Thyroid gland (tissue), 4 donors: ENCODE data around the gene CT45A5. TPM values are rescaled to one million over a fixed set of nuclear protein-coding genes. Genes with fewer than 3 reads are reported as not detected.
"Not testable (repeated sequence)": the region's sequence is repeated elsewhere in the genome, so short reads cannot be mapped to it uniquely, and the experiment has no call there.

Experiments
- DNase-seq, 2 donors: peaks; one replicate each; pipeline ENCODE4 v3.0.0-alpha.2; 2019
- H3K27ac ChIP-seq, 3 donors: fragments of 200-600 bp; sonication (generic); 1 replicate in 2 of 3; 2 replicates in 1 of 3; pipeline ENCODE4 v1.5.1; 2016 to 2019; ENCODE audit warnings: mild to moderate bottlenecking in 1 of 3, moderate library complexity in 1 of 3
- H3K27me3 ChIP-seq: fragments of 200-600 bp; sonication (generic); one replicate; pipeline ENCODE4 v1.5.1; 2019
- H3K36me3 ChIP-seq, 2 donors: fragments of 200-600 bp; sonication (generic); one replicate each; pipeline ENCODE4 v1.5.1; 2016 to 2019
- H3K4me1 ChIP-seq, 2 donors: fragments of 200-600 bp; sonication (generic); one replicate each; pipeline ENCODE4 v1.5.1; 2017 to 2019
- H3K4me3 ChIP-seq, 3 donors: fragments of 200-600 bp; sonication (generic); replicated peaks in 1 of 3; 1 replicate in 2 of 3; 2 replicates in 1 of 3; pipeline ENCODE4 v1.5.1; 2016; ENCODE audit warnings: mild to moderate bottlenecking in 1 of 3
- H3K9me3 ChIP-seq: fragments of 200-600 bp; sonication (generic); one replicate; pipeline ENCODE4 v1.5.1; 2017
- CTCF ChIP-seq, 6 experiments: fragments of 200-600 bp in 3 of 6; fragments of 450-650 bp in 3 of 6; sonication (generic) in 3 of 6; IDR thresholded peaks; one replicate each; pipeline ENCODE4 v1.5.1; 2016 to 2019; ENCODE audit warnings: antibody characterized with exemption in 6 of 6, mild to moderate bottlenecking in 2 of 6, inconsistent platforms in 1 of 6, moderate library complexity in 1 of 6
- POLR2A ChIP-seq, 2 donors: fragments of 450-650 bp; IDR thresholded peaks; one replicate each; pipeline ENCODE4 v1.6.1; 2017; ENCODE audit warnings: antibody characterized with exemption in 2 of 2, mild to moderate bottlenecking in 2 of 2, moderate library complexity in 1 of 2
- WGBS, 2 donors: methylation state at CpG; one replicate each; pipeline ENCODE4 v1.1.5; 2017; 5-methylcytosine and 5-hydroxymethylcytosine counted together
- intact Hi-C: fragments of 100-400 bp; cut with DNase I; formaldehyde crosslinking; loops from one replicate; pipeline ENCODE4 v1.15.1; 2023
- total RNA-seq, 4 donors: library from RNA; depleted of rRNA; stranded (reverse); fragments of >200 nt; gene quantifications; one replicate each; pipeline ENCODE4 v1.2.3, GENCODE V29; 2016

The CT45A5 gene
- total RNA-seq, 4 donors from 2014 or later: not detected

DNA sequence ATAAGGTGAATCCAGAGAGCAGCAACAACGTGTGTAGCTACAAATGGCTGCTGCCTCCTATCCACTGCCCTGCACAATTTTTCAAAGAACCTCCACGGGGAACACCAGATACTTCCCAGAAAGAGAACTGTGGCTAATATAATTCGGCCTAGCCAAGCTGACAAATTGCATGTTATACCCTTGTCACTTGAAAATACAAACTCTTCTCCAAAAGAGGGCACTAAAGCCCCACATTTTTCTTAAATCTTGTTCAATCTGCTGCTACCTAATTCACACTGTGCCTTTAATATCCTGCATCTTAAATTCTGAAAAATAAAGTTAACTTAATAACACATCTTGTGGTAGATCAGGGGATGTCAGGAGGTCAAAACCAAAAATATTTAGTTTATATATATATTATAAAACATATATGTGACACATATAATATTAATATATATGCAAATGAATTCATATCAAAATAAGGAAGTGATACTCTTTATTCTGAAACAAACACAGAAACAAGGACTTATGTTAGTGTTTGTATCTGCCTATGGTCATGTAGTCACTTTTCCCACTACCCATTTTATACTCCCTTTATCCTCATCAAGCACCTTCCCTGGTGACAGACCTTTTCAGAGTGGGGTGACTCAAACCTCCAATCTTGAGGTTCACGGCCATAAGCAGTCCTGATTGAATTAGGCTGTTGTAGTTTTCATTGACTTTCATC, 47.8 kb downstream of the CT45A5 start:
- 44 to 54% methylated on average over 4 of the region's 4 CpGs for WGBS, 2 donors

GRCh38 chrX:135734666-135735065, 50.6 kb downstream of the CT45A5 start:
- H3K27me3 ChIP-seq, DNase-seq, H3K4me1 ChIP-seq, H3K4me3 ChIP-seq, intact Hi-C loops, H3K27ac ChIP-seq, H3K9me3 ChIP-seq, H3K36me3 ChIP-seq: not testable (repeated sequence)
- WGBS, 2 donors: 59 to 70% methylated on average over 5 of the region's 5 CpGs

More for the DNA sequence above, 47.8 kb downstream of the CT45A5 start:
- no peaks in the 10 kb centered on the region for H3K27me3 ChIP-seq
- H3K36me3 ChIP-seq: no peaks in the 10 kb centered on the region
- no peak for DNase-seq
- no peaks in the 10 kb centered on the region for H3K4me1 ChIP-seq
- no peak overlapping the region for H3K4me3 ChIP-seq
- H3K27ac ChIP-seq: no peak overlapping the region
- intact Hi-C loops: no loop called here
- no peak for TF ChIP-seq CTCF (IDR thresholded peaks at IDR 0.05)
- TF ChIP-seq POLR2A (IDR thresholded peaks at IDR 0.05): no peak
- H3K9me3 ChIP-seq: no peaks in the 10 kb centered on the region

Other genes starting within 250 kb of the CT45A5 start
- not detected for gene CT45A1, start 71.9 kb downstream of the CT45A5 start, total RNA-seq
- gene CT45A3, start 17.3 kb downstream of the CT45A5 start, total RNA-seq: not detected
- gene CT45A6, start 17.3 kb upstream of the CT45A5 start, total RNA-seq: not detected
- not detected for gene CT45A2, start 34.5 kb upstream of the CT45A5 start, total RNA-seq
- not detected for gene CT45A7, start 51.8 kb upstream of the CT45A5 start, total RNA-seq
- gene CT45A8, start 69.0 kb upstream of the CT45A5 start, total RNA-seq: not detected
- gene CT45A9, start 86.3 kb upstream of the CT45A5 start, total RNA-seq: not detected
- gene CT45A10, start 107.9 kb upstream of the CT45A5 start, total RNA-seq: not detected
- gene SAGE1, start 108.2 kb upstream of the CT45A5 start, total RNA-seq: not detected
- 10 to 100 TPM; 31.2 to 43.7 (median 37.4) TPM for gene MMGT1, start 188.5 kb upstream of the CT45A5 start, total RNA-seq
- gene SLC9A6, start 199.9 kb upstream of the CT45A5 start, total RNA-seq: 10 to 100 TPM; 15.2 to 21.7 (median 18.5) TPM